Spleen (tissue), 11 donors: ENCODE results near the gene TIFAB. TPM values are rescaled to one million over a fixed set of nuclear protein-coding genes. Genes with fewer than 3 reads are reported as not detected.

Experiments
- DNase-seq: peaks from one replicate; pipeline ENCODE4 v3.0.0-alpha.2; 2020
- H3K27ac ChIP-seq, 8 donors: fragments of 200-600 bp; sonication (generic) in 7 of 8; 1 replicate in 4 of 8; 2 replicates in 4 of 8; pipeline versions ENCODE4 v1.5.0 to v1.8.0; 2016 to 2021; ENCODE audit warnings: inconsistent platforms in 4 of 8, mild to moderate bottlenecking in 4 of 8, moderate library complexity in 1 of 8
- H3K27me3 ChIP-seq, 7 donors: fragments of 200-600 bp; sonication (generic) in 6 of 7; replicated peaks in 1 of 7; 1 replicate in 4 of 7; 2 replicates in 3 of 7; pipeline versions ENCODE4 v1.5.0 to v1.8.0; 2016 to 2021; ENCODE audit warnings: inconsistent platforms in 3 of 7, mild to moderate bottlenecking in 1 of 7
- H3K36me3 ChIP-seq, 6 donors: fragments of 200-600 bp; sonication (generic) in 5 of 6; 1 replicate in 4 of 6; 2 replicates in 2 of 6; pipeline versions ENCODE4 v1.5.0 to v1.8.0; 2016 to 2021; ENCODE audit warnings: inconsistent platforms in 2 of 6
- H3K4me1 ChIP-seq, 6 donors: fragments of 200-600 bp; sonication (generic) in 5 of 6; 1 replicate in 3 of 6; 2 replicates in 3 of 6; pipeline versions ENCODE4 v1.5.0 to v1.8.0; 2016 to 2021; ENCODE audit warnings: inconsistent platforms in 3 of 6
- H3K4me3 ChIP-seq, 8 donors: fragments of 200-600 bp; sonication (generic) in 7 of 8; 1 replicate in 4 of 8; 2 replicates in 4 of 8; pipeline versions ENCODE4 v1.5.0 to v1.8.0; 2016 to 2021; ENCODE audit warnings: inconsistent platforms in 4 of 8, mild to moderate bottlenecking in 4 of 8, moderate library complexity in 2 of 8
- H3K9me3 ChIP-seq, 8 donors: fragments of 200-600 bp; sonication (generic) in 7 of 8; 1 replicate in 4 of 8; 2 replicates in 4 of 8; pipeline versions ENCODE4 v1.5.0 to v1.8.0; 2016 to 2021; ENCODE audit warnings: inconsistent platforms in 4 of 8
- POLR2A ChIP-seq, 3 donors: fragments of 450-650 bp; IDR thresholded peaks; one replicate each; pipeline ENCODE4 v1.5.1; 2017; ENCODE audit warnings: antibody characterized with exemption in 3 of 3, mild to moderate bottlenecking in 1 of 3
- POLR2AphosphoS5 ChIP-seq, 3 donors: sonication (generic); formaldehyde crosslinking; IDR thresholded peaks; one replicate each; pipeline ENCODE4 v1.5.1; 2017; ENCODE audit warnings: antibody characterized with exemption in 3 of 3
- WGBS, 5 donors: extraction: QIAGEN DNeasy Blood & Tissue Kit in 3 of 5; methylation state at CpG; one replicate each; pipeline versions ENCODE4 v1.1.5 to v1.1.7; 2013 to 2018; 5-methylcytosine and 5-hydroxymethylcytosine counted together
- intact Hi-C: fragments of 100-400 bp; cut with DNase I; formaldehyde crosslinking; loops from one replicate; pipeline ENCODE4 v1.15.0; 2023; ENCODE audit warnings: low total_unique reads
- polyA plus RNA-seq, 3 donors: library from polyadenylated mRNA; stranded (reverse); fragments of 200-250 nt; gene quantifications; one replicate each; pipeline ENCODE4 v1.2.1, GENCODE V29; 2013
- total RNA-seq, 7 donors: library from RNA; depleted of rRNA in 3 of 7; stranded (reverse); fragments of >200 nt in 3 of 7; fragmentation: NEBNext Ultra II Directional in 4 of 7; extraction: Animal tissue kit (Norgen Biotek cat#: 25700) in 4 of 7; gene quantifications; one replicate each; pipeline versions ENCODE4 v1.1.0 to v1.2.1, GENCODE V29; 2016 to 2021
- TF ChIP-seq, protein P1 (sequence below), 11 experiments: fragments of 200-600 bp in 7 of 11; fragments of 450-650 bp in 4 of 11; sonication (generic) in 4 of 11; IDR thresholded peaks in 8 of 11; conservative IDR thresholded peaks in 3 of 11; 1 replicate in 7 of 11; 2 replicates in 4 of 11; pipeline versions ENCODE4 v1.4.0 to v1.8.0; 2016 to 2021; ENCODE audit warnings: antibody characterized with exemption in 11 of 11, inconsistent platforms in 4 of 11, mild to moderate bottlenecking in 1 of 11
- donor health status: healthy with polysubstance abuse.
- donor health status: DM: no; HTN: no; CAD: no; lungs with moderate emphysema.
- donor health status: DM: no; HTN: no; CAD: no.
- donor health status: Bipolar disorder and iron deficiency.
- donor health status: healthy.
- donor health status: DM: no; HTN: no; CAD: no.
- donor health status: DM: yes; HTN: yes; CAD: no.

TIFAB gene
- total and polyA plus RNA-seq, 10 donors: 0.37 to 4.0 (median 1.1) TPM

DNA sequence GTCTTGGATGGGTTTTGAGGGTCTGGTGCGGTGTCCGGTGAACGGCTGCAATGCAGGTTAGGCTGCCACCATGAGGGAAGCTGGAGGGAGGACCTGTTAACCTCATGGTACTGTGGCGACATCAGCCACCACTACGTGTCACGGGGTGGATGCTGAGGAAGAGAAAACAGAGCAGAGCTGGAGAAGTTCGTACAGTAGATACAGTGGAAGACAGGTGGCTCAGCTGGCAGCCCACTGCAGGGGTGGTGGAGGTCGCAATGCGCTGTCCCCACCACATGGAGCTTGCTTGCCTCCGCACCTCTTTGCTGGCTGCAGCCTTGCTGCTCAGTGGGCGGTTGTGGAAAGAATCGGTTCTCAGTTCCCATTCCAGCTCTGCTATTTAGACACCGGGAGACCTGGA, 7.8 kb downstream of the TIFAB start:
- Histone ChIP-seq H3K27me3 (no peaks in the 10 kb centered on the region), H3K4me3 (no peak overlapping the region), H3K9me3 (no peaks in the 10 kb centered on the region), H3K27ac (no peak overlapping the region), H3K4me1 (peaks cover 0 to 11% (median 0%) of the 10 kb centered on the region in 6 donors), H3K36me3 (no peaks in the 10 kb centered on the region)
- WGBS, 5 donors: 69 to 80% (median 73%) methylated on average over 13 of the region's 13 CpGs
- TF ChIP-seq, protein P1, sequence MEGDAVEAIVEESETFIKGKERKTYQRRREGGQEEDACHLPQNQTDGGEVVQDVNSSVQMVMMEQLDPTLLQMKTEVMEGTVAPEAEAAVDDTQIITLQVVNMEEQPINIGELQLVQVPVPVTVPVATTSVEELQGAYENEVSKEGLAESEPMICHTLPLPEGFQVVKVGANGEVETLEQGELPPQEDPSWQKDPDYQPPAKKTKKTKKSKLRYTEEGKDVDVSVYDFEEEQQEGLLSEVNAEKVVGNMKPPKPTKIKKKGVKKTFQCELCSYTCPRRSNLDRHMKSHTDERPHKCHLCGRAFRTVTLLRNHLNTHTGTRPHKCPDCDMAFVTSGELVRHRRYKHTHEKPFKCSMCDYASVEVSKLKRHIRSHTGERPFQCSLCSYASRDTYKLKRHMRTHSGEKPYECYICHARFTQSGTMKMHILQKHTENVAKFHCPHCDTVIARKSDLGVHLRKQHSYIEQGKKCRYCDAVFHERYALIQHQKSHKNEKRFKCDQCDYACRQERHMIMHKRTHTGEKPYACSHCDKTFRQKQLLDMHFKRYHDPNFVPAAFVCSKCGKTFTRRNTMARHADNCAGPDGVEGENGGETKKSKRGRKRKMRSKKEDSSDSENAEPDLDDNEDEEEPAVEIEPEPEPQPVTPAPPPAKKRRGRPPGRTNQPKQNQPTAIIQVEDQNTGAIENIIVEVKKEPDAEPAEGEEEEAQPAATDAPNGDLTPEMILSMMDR (IDR thresholded peaks at IDR 0.05 in 8 of 11, conservative IDR thresholded peaks at IDR 0.05 in 3 of 11): no peak
- TF ChIP-seq POLR2A (IDR thresholded peaks at IDR 0.05) (no peak), POLR2AphosphoS5 (IDR thresholded peaks at IDR 0.05) (no peak)
- DNase-seq: peak; percentile 66
- intact Hi-C loops: no loop called here

DNA sequence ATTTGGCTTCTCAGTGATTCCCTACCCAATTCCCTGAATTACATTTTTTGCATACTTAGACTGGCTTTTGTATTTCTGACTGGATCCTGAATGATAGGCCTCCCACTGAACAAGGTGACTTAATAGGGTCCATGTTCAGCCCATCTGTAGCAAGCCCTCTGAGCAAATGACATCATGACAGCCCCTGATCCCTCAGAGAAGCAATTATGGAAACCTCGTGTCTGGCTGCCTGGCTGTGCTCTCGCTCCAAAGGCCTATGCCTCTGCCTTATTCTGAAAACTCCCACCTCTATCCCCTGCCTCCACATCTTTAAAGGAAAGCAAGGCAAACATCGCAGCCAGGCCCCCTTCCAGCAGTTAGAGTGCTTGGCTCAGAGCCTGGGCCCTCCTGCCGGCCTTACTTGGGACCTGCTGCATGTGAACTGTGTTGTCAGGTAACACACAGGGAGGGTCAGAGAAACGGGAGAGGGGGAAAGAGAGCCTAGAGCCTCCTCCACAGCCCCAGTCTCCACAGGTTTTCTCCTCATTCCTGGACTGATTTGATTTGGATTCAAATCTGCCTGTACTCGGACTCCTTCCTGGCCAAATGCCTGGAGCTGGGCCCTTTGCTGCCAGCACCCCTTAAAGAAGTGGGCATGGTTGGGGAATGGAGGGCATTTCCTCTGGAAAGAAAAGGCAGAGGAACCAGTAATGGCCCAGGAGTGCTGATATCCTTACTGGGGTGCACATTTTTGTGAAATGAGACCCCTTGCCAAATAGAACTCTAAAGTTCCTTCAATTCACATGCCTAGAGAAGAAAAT, 8.8 kb downstream of the TIFAB start:
- intact Hi-C loops: no loop called here
- H3K9me3 ChIP-seq: no peaks in the 10 kb centered on the region
- DNase-seq: no peak
- no peaks in the 10 kb centered on the region for H3K36me3 ChIP-seq
- 66 to 90% (median 82%) methylated on average over 5 to 6 of the region's 6 CpGs for WGBS, 5 donors
- no peaks in the 10 kb centered on the region for H3K27me3 ChIP-seq
- H3K4me3 ChIP-seq: no peak overlapping the region
- H3K4me1 ChIP-seq: peaks cover 0 to 21% (median under 1%) of the 10 kb centered on the region in 6 donors
- no peak overlapping the region for H3K27ac ChIP-seq
- TF ChIP-seq POLR2A (IDR thresholded peaks at IDR 0.05): no peak
- TF ChIP-seq, protein P1 (IDR thresholded peaks at IDR 0.05 in 8 of 11, conservative IDR thresholded peaks at IDR 0.05 in 3 of 11): no peak

DNA sequence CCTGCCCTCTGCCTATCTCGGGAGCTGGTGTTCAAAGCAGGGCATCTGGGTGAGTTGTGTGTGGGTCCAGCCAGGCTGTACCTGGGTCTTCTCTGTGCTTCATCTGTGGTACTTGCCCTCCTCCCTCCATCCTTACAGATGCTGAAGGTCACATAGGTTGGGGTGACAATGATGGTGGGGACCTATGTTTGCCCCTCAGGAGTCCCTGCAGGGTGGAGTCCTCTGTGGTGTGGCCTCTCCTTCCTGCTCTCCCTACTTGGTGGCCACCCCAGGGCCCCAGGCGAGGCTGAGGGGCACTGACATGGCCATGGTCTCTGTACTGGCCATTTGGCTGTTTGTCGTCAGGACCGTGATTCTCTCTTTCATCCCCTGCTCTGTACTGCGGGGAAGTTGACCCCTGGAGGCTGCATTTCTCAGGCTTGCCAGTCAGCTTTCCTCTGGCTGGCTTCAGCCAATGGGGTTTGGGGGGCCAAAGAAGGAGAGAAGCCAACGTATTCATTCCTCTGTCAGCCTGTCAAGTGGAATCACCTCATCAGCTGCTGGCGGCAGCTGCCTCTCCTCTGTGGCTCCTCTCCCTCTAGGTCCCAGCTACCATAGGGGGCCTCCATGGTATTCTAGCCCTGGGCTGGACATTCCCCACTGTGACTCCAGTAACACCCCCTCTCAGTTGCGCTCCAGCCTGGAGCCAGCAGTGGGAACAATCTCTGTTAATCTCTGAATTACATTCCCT, 9.6 kb downstream of the TIFAB start:
- Histone ChIP-seq H3K9me3 (no peaks in the 10 kb centered on the region), H3K4me1 (peaks cover 0 to 29% (median 2%) of the 10 kb centered on the region in 6 donors), H3K36me3 (no peaks in the 10 kb centered on the region), H3K4me3 (no peak overlapping the region), H3K27ac (no peak overlapping the region), H3K27me3 (no peaks in the 10 kb centered on the region)
- TF ChIP-seq POLR2AphosphoS5 (IDR thresholded peaks at IDR 0.05) (no peak), POLR2A (IDR thresholded peaks at IDR 0.05) (no peak)
- TF ChIP-seq, protein P1 (IDR thresholded peaks at IDR 0.05 in 8 of 11, conservative IDR thresholded peaks at IDR 0.05 in 3 of 11): no peak
- WGBS, 5 donors: 80 to 84% (median 82%) methylated on average over 8 of the region's 8 CpGs
- intact Hi-C loops: no loop called here
- no peak for DNase-seq

GRCh38 chr5:135441919-135442318, 10.2 kb downstream of the TIFAB start:
- TF ChIP-seq, protein P1 (IDR thresholded peaks at IDR 0.05 in 8 of 11, conservative IDR thresholded peaks at IDR 0.05 in 3 of 11): no peak
- TF ChIP-seq POLR2A (IDR thresholded peaks at IDR 0.05): no peak
- no peak for TF ChIP-seq POLR2AphosphoS5 (IDR thresholded peaks at IDR 0.05)
- no peak overlapping the region for H3K27ac ChIP-seq
- peaks cover 0 to 35% (median 4%) of the 10 kb centered on the region in 6 donors for H3K4me1 ChIP-seq
- no peak overlapping the region for H3K4me3 ChIP-seq
- DNase-seq: no peak
- H3K9me3 ChIP-seq: no peaks in the 10 kb centered on the region
- peaks cover 0 to 2% (median 0%) of the 10 kb centered on the region in 7 donors for H3K27me3 ChIP-seq
- intact Hi-C loops: no loop called here
- WGBS, 5 donors: 63 to 75% (median 68%) methylated on average over 4 of the region's 4 CpGs
- no peaks in the 10 kb centered on the region for H3K36me3 ChIP-seq
